Measurements from ENCODE around the gene HOXD3.

The HOXD3 gene

GRCh38 chr2:176156807-176157498 lies at the start of gene HOXD3:
Gene HOXD3, plus strand, starts transcription at chr2:176157307. Its CDS starts 11,808 bp downstream, at chr2:176169115.
- DNase-seq = no peak

GRCh38 chr2:176107731-176108181 lies 49.4 kb upstream of the HOXD3 start:
- DNase-seq = peak; percentile 43

- DNase-seq = no peak
These were observed 47.8 kb upstream of the HOXD3 start for GRCh38 chr2:176109192-176109901.

GRCh38 chr2:176109946-176110345 lies 47.2 kb upstream of the HOXD3 start:
- DNase-seq = no peak

GRCh38 chr2:176110415-176111308 lies 46.4 kb upstream of the HOXD3 start:
- DNase-seq = no peak

GRCh38 chr2:176111309-176111663 lies 45.8 kb upstream of the HOXD3 start:
- DNase-seq = no peak

- no peak for DNase-seq
These were observed 45.2 kb upstream of the HOXD3 start for GRCh38 chr2:176111846-176112374.

- DNase-seq = no peak
These were observed 44.5 kb upstream of the HOXD3 start for GRCh38 chr2:176112375-176113302.

- DNase-seq = peak; percentile 80
These were observed 42.8 kb upstream of the HOXD3 start for GRCh38 chr2:176114120-176114929.

GRCh38 chr2:176114930-176115625 lies 42.0 kb upstream of the HOXD3 start:
- no peak for DNase-seq

GRCh38 chr2:176115883-176116813 lies 41.0 kb upstream of the HOXD3 start, which contains the start of gene HOXD10:
Gene HOXD10, plus strand, starts transcription at chr2:176116778. Its CDS starts 56 bp downstream, at chr2:176116834.
- DNase-seq = no peak

- DNase-seq = no peak
These were observed 39.8 kb upstream of the HOXD3 start for GRCh38 chr2:176117162-176117822.

GRCh38 chr2:176117823-176118371 lies 39.2 kb upstream of the HOXD3 start:
- DNase-seq = no peak

GRCh38 chr2:176118601-176119339 lies 38.3 kb upstream of the HOXD3 start:
- DNase-seq = peak; percentile 17

GRCh38 chr2:176120364-176121189 lies 36.5 kb upstream of the HOXD3 start:
- no peak for DNase-seq

Measured in NCI-H774 (cell line).